GM18909 (cell line): ENCODE results near the gene GPR141.

ENCODE experiments used
- ATAC-seq: cut with Tn5 transposase; IDR thresholded peaks from one replicate; pipeline ENCODE4 v1.9.1; 2021; ENCODE audit warnings: mild to moderate bottlenecking; ENCODE audit not compliant: unreplicated experiment, poor library complexity

Gene GPR141

GRCh38 chr7:37683246-37684120, at the start of gene GPR141:
TSS of gene GPR141 (plus strand) at chr7:37683766. CDS start at chr7:37740394, 56,628 bp downstream.
- ATAC-seq: peak; percentile 95

GRCh38 chr7:37635346-37635745, 48.2 kb upstream of the GPR141 start:
- ATAC-seq: no peak

GRCh38 chr7:37642028-37642540, 41.5 kb upstream of the GPR141 start:
- no peak for ATAC-seq

- no peak for ATAC-seq
These were observed 39.7 kb upstream of the GPR141 start for GRCh38 chr7:37643876-37644275.

GRCh38 chr7:37645282-37646050, 38.1 kb upstream of the GPR141 start:
- no peak for ATAC-seq

GRCh38 chr7:37656913-37657530, 26.5 kb upstream of the GPR141 start:
- ATAC-seq: peak; percentile 96

- ATAC-seq: no peak
These were observed 25.8 kb upstream of the GPR141 start for GRCh38 chr7:37657816-37658215.

- no peak for ATAC-seq
These were observed 23.5 kb upstream of the GPR141 start for GRCh38 chr7:37659971-37660565.

- no peak for ATAC-seq
These were observed 23.0 kb upstream of the GPR141 start for GRCh38 chr7:37660614-37661013.

- no peak for ATAC-seq
These were observed 19.9 kb upstream of the GPR141 start for GRCh38 chr7:37663693-37664092.

GRCh38 chr7:37665352-37666022, 18.1 kb upstream of the GPR141 start:
- no peak for ATAC-seq

GRCh38 chr7:37666026-37666799, 17.4 kb upstream of the GPR141 start:
- ATAC-seq: no peak

GRCh38 chr7:37669818-37670217, 13.7 kb upstream of the GPR141 start:
- ATAC-seq: no peak

GRCh38 chr7:37670436-37670835, 13.1 kb upstream of the GPR141 start:
- no peak for ATAC-seq

GRCh38 chr7:37671876-37672275, 11.7 kb upstream of the GPR141 start:
- no peak for ATAC-seq

GRCh38 chr7:37672926-37673325, 10.6 kb upstream of the GPR141 start:
- ATAC-seq: no peak

GRCh38 chr7:37673523-37673922, 10.0 kb upstream of the GPR141 start:
- no peak for ATAC-seq

GRCh38 chr7:37674531-37674930, 9.0 kb upstream of the GPR141 start:
- ATAC-seq: no peak

GRCh38 chr7:37675749-37676148, 7.8 kb upstream of the GPR141 start:
- no peak for ATAC-seq
